ENCODE measurements around the gene MACIR.

- no peak for TF ChIP-seq MTA3 (IDR thresholded peaks at IDR 0.05; ENCODE audit: borderline replicate concordance, low read length)
- TF ChIP-seq HDAC2 (IDR thresholded peaks at IDR 0.05): no peak
- TF ChIP-seq ZBTB33 (IDR thresholded peaks at IDR 0.05): no peak
- TF ChIP-seq NR2C1 (IDR thresholded peaks at IDR 0.05): no peak
- TF ChIP-seq MAX (IDR thresholded peaks at IDR 0.05; ENCODE audit: low read depth, low read length): no peak
- TF ChIP-seq ZBTB11 (CRISPR knock-in tag; IDR thresholded peaks at IDR 0.05): no peak
- no peak for TF ChIP-seq CTCF (IDR thresholded peaks at IDR 0.05 in 2 of 3, conservative IDR thresholded peaks at IDR 0.05 in 1 of 3; ENCODE audit: control insufficient read depth in 2 of 3, extremely low read depth in 1 of 3, insufficient read depth in 1 of 3, low read depth in 3 of 3, low read length in 3 of 3)
- TF ChIP-seq TAF1 (IDR thresholded peaks at IDR 0.05; ENCODE audit: borderline replicate concordance, low read depth, low read length): no peak
- no peak for TF ChIP-seq TCF12 (IDR thresholded peaks at IDR 0.05; ENCODE audit: low read depth, low read length)
- no peak for TF ChIP-seq POLR2A (IDR thresholded peaks at IDR 0.05; ENCODE audit: low read depth, low read length)
- TF ChIP-seq DPF2 (IDR thresholded peaks at IDR 0.05): no peak
- no peak for TF ChIP-seq NFYB (IDR thresholded peaks at IDR 0.05; ENCODE audit: insufficient read depth, low read depth, low read length)
- TF ChIP-seq BACH1 (IDR thresholded peaks at IDR 0.05; ENCODE audit: borderline replicate concordance): no peak
Measured at GRCh38 chr5:103327893-103328292, 69.3 kb downstream of the MACIR start.
